GM21619 (cell line): ENCODE measurements around the gene NBR1.
"Not testable (repeated sequence)": the region's sequence is repeated elsewhere in the genome, so short reads cannot be mapped to it uniquely, and the experiment has no call there.

Experiments used
- ATAC-seq: cut with Tn5 transposase; IDR thresholded peaks from one replicate; pipeline ENCODE4 v1.9.1; 2021; ENCODE audit not compliant: unreplicated experiment

NBR1 gene

GRCh38 chr17:43213545-43213944 lies 42.5 kb downstream of the NBR1 start:
- no peak for ATAC-seq

GRCh38 chr17:43215341-43215740 lies 44.3 kb downstream of the NBR1 start:
- ATAC-seq = no peak

- no peak for ATAC-seq
Observed at GRCh38 chr17:43216369-43216761, 45.4 kb downstream of the NBR1 start.

- ATAC-seq = no peak
Observed at GRCh38 chr17:43216762-43217613, 46.0 kb downstream of the NBR1 start.

GRCh38 chr17:43217614-43218087 lies 46.6 kb downstream of the NBR1 start:
- no peak for ATAC-seq

GRCh38 chr17:43219001-43219400 lies 48.0 kb downstream of the NBR1 start:
- no peak for ATAC-seq

- ATAC-seq = no peak
Observed at GRCh38 chr17:43219746-43220380, 48.8 kb downstream of the NBR1 start.

DNA sequence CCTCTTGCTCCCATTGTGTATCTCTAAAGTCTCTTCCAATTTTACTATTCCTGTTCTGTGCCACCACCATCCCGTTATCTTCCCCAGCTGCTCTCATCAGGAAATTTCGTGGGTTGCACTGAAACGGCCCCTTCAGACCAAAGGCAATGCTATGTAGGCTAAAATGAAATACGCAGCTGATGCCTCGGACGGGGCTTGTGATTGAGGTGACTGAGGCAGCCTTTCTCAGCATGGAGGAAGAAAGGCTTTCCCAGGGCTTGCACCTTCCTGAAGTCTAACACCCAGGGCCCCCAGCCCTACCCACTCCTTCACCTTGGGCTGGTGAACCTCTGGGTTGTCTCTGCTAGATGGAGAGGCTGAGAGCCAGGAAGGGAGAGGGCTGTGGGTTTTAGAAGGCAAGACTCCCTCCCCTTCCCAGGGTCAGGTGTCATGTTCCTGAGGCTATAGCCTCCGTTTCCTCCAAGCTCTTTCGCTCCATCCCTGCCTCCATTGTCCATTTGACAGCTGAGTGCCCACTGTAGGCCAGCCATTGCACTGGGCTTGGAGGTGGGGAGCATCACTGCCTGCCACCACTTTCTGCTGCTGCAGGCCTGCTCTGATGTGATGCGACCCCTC lies 49.6 kb downstream of the NBR1 start:
- ATAC-seq = no peak

GRCh38 chr17:43224146-43224705 lies 53.2 kb downstream of the NBR1 start:
- ATAC-seq = no peak

DNA sequence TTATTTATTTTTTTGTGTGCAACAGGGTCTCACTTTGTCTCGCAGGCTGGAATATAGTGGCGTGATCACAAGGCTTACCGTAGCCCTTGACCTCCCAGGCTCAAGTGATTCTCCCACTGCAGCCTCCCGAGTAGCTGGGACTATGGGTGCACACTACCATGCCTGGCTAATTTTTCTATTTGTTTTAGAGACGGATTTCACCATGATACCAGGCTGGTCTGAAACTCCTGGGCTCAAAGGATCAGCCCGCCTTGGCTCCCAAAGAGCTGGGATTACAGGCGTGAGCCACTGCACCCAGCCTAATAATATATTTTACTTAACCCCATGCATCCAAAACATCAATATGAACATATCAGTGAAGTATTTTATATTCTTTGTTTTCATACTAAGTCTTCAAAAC lies 55.4 kb downstream of the NBR1 start:
- ATAC-seq = no peak

GRCh38 chr17:43228020-43228782 lies 57.2 kb downstream of the NBR1 start, which contains the start of gene CCDC200:
Gene CCDC200, minus strand, starts transcription at chr17:43228623. Its CDS starts 69 bp downstream, at chr17:43228554.
- not testable (repeated sequence) for ATAC-seq

DNA sequence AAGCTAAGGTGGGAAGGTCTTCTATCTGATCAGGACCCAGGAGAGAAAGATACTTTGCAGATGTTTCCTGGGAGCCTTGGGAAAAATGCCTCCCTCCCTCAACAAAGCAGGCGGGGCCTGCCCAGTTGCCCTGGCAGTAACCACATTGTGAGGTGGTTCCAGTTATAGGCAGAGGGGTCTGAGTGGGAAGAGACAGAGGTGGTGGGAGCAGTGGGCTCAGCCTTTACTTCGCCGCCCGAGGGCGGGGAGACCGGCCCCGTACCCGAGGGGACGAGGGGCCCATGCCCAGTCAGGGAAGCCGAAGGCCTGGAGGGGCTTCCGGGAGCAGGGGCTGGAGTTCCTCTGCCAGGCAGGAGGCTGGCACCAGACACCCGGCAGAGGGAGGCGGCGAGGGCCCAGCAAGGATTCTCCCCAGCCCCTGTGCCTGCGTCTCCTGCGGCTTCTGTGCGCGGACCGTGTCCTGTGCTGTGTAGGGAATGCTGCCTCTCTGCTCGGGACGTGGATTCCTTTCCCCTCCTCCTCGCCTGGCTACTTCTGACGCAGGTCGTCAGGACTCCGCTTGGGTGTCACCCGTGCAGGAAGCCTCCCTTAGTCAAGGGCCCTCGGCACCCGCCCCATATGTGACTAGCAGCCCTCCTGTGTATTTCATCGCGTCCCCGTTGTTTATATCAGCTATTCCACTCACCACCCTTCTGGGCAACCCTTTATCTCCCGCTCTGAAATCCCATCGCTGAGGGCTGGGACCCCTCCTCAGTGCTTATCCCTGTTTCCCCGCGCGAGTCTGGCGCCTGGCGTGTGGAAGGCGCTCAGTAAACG lies 60.4 kb downstream of the NBR1 start:
- ATAC-seq = not testable (repeated sequence)

DNA sequence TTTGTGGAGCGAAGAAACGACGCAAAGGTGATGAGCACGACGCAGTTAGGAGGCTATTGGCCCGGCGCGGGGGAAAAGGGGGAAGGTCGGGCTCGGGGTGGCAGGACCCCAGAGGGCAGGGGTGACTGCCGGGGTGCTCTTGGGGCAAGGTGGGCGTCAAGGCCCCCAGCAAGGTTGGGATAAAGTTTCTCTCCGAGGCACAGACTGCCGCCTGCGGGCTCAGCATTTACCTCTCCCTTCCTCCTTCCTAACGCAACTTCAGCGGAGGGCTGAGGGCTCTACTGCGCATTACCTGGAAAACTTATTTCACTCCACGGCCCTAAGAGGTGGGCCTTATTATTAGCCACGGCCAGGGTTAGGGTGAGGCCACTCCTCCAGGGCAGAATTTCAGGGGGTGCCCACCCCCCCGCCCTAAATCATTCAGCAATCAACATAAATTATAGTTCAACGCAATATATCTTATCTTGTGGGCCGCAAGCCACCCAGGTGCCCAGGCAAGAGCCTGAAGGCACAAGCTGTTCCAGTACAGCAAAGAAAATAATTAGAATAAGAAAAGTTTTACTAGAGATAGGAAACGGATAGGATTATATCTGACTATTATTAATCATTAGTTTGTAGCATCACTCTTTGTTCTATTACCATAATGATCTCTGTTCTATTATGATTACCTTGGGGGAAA lies 61.1 kb downstream of the NBR1 start:
- ATAC-seq = not testable (repeated sequence)

DNA sequence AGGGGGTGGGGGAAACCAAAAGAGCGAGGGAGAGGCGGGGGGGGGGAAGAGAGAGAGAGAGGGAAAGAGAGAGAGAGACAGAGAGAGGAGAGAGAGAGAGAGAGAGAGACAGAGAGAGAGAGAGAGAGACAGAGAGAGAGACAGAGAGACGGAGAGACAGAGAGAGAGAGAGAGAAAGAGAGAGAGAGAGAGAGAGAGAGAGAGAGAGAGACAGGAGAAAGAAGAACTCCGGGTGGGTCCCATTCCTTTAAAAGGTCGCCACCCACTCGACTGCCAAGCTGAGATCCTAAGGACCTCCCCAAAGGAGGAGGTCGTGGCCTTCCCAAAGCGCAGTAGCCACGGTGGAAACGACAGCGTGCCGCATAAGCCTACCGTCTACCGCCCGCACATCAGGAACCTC lies 62.2 kb downstream of the NBR1 start:
- ATAC-seq = not testable (repeated sequence)

DNA sequence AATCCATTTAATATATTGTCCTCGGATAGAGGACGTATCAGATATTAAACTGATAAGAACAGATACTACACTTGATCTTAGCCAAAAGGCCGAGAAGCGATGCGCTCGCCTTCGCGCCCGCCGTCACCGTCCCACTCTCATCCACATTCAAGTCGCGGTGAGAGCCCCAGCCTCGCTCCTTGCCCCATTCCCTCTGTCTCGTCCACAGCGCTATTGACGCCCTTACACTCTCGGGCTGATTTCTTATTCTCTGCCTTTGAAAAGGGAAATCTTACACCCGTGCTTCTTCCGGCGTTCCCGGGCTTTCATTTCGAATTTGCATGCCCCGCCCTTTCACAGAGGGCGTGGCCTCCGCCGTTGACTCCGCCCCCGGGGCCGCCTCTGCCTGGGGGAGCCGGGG lies 62.9 kb downstream of the NBR1 start, which contains the start of gene RNU2-1:
Gene RNU2-1, minus strand, starts transcription at position 101 of the 400 bp plus-strand sequence.
- not testable (repeated sequence) for ATAC-seq

DNA sequence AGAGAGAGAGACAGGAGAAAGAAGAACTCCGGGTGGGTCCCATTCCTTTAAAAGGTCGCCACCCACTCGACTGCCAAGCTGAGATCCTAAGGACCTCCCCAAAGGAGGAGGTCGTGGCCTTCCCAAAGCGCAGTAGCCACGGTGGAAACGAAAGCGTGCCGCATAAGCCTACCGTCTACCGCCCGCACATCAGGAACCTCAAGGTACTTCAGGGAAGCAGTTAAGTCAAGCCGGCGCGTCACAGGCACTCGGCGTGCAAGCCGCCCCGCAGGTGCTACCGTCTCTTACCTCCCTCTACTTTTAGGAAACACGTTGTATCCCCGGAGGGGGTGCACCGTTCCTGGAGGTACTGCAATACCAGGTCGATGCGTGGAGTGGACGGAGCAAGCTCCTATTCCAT lies 68.6 kb downstream of the NBR1 start:
- ATAC-seq = not testable (repeated sequence)

DNA sequence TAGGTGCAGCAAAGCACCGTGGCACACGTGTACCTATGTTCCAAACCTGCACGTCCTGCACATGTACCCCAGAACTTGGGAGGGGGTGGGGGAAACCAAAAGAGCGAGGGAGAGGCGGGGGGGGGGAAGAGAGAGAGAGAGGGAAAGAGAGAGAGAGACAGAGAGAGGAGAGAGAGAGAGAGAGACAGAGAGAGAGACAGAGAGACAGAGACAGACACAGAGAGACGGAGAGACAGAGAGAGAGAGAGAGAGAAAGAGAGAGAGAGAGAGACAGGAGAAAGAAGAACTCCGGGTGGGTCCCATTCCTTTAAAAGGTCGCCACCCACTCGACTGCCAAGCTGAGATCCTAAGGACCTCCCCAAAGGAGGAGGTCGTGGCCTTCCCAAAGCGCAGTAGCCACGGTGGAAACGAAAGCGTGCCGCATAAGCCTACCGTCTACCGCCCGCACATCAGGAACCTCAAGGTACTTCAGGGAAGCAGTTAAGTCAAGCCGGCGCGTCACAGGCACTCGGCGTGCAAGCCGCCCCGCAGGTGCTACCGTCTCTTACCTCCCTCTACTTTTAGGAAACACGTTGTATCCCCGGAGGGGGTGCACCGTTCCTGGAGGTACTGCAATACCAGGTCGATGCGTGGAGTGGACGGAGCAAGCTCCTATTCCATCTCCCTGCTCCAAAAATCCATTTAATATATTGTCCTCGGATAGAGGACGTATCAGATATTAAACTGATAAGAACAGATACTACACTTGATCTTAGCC lies 69.8 kb downstream of the NBR1 start:
- not testable (repeated sequence) for ATAC-seq

DNA sequence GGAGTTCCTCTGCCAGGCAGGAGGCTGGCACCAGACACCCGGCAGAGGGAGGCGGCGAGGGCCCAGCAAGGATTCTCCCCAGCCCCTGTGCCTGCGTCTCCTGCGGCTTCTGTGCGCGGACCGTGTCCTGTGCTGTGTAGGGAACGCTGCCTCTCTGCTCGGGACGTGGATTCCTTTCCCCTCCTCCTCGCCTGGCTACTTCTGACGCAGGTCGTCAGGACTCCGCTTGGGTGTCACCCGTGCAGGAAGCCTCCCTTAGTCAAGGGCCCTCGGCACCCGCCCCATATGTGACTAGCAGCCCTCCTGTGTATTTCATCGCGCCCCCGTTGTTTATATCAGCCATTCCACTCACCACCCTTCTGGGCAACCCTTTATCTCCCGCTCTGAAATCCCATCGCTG lies 75.4 kb downstream of the NBR1 start:
- ATAC-seq = not testable (repeated sequence)
